Loucy (cell line): ENCODE data around the gene PPIL6.

ENCODE experiments used
- H2AFZ ChIP-seq: fragments of 200-600 bp; sonication (generic); 2 replicates; pipeline ENCODE4 v1.6.0; 2016; ENCODE audit warnings: antibody characterized with exemption, mild to moderate bottlenecking, low read length, moderate library complexity
- H3F3A ChIP-seq: fragments of 200-600 bp; 2 replicates; pipeline ENCODE4 v1.6.0; 2016; ENCODE audit warnings: antibody characterized with exemption, low read depth, mild to moderate bottlenecking
- H3K27me3 ChIP-seq: fragments of 200-600 bp; sonication (generic); 2 replicates; pipeline ENCODE4 v1.6.1; 2014; ENCODE audit warnings: low read length, mild to moderate bottlenecking; ENCODE audit not compliant: insufficient read depth, poor library complexity, severe bottlenecking
- H3K36me3 ChIP-seq: fragments of 200-600 bp; sonication (generic); 2 replicates; pipeline ENCODE4 v1.6.1; 2016; ENCODE audit warnings: low read length; ENCODE audit not compliant: insufficient read depth
- H3K4me1 ChIP-seq: fragments of 200-600 bp; sonication (generic); 2 replicates; pipeline ENCODE4 v1.5.1; 2014; ENCODE audit warnings: low read length, mild to moderate bottlenecking; ENCODE audit not compliant: insufficient read depth, poor library complexity, severe bottlenecking
- H3K4me2 ChIP-seq: fragments of 200-600 bp; sonication (generic); 2 replicates; pipeline ENCODE4 v1.6.0; 2014; ENCODE audit warnings: antibody characterized with exemption, low read length, low read depth, mild to moderate bottlenecking; ENCODE audit not compliant: poor library complexity, severe bottlenecking
- H3K4me3 ChIP-seq: fragments of 200-600 bp; sonication (generic); 2 replicates; pipeline ENCODE4 v1.5.1; 2014; ENCODE audit warnings: low read length, mild to moderate bottlenecking, mixed read lengths; ENCODE audit not compliant: poor library complexity, severe bottlenecking
- H3K79me2 ChIP-seq: fragments of 200-600 bp; sonication (generic); 2 replicates; pipeline ENCODE4 v1.6.1; 2014; ENCODE audit warnings: low read length; ENCODE audit not compliant: insufficient read depth
- H3K9ac ChIP-seq: fragments of 200-600 bp; sonication (generic); 2 replicates; pipeline ENCODE4 v1.6.0; 2014; ENCODE audit warnings: mild to moderate bottlenecking, low read depth, low read length, moderate library complexity; ENCODE audit not compliant: poor library complexity, severe bottlenecking
- H3K9me2 ChIP-seq: fragments of 200-600 bp; sonication (generic); replicated peaks from 2 replicates; pipeline ENCODE4 v1.6.1; 2016; ENCODE audit warnings: low read depth, low read length, mixed read lengths
- H3K9me3 ChIP-seq: fragments of 200-600 bp; sonication (generic); 2 replicates; pipeline ENCODE4 v1.6.1; 2014; ENCODE audit warnings: mild to moderate bottlenecking, antibody characterized with exemption, low read length, low read depth; ENCODE audit not compliant: insufficient read depth
- H4K20me1 ChIP-seq: fragments of 200-600 bp; sonication (generic); 2 replicates; pipeline ENCODE4 v1.6.0; 2014; ENCODE audit warnings: antibody characterized with exemption, low read length, mild to moderate bottlenecking; ENCODE audit not compliant: insufficient read depth, poor library complexity, severe bottlenecking
- CTCF ChIP-seq: fragments of 200-600 bp; sonication (generic); conservative IDR thresholded peaks from 2 replicates; pipeline ENCODE4 v1.5.1; 2014; ENCODE audit warnings: mild to moderate bottlenecking, antibody characterized with exemption, low read length
- EZH2phosphoT487 ChIP-seq: fragments of 200-600 bp; IDR thresholded peaks from 2 replicates; pipeline ENCODE4 v1.6.1; 2018; ENCODE audit warnings: antibody characterized with exemption, mild to moderate bottlenecking, moderate library complexity, borderline replicate concordance

Gene PPIL6

GRCh38 chr6:109362102-109362884, 78.1 kb downstream of the PPIL6 start:
- peaks cover 72% of the 10 kb centered on the region for H3K36me3 ChIP-seq
- no peaks in the 10 kb centered on the region for H3F3A ChIP-seq
- no peaks in the 10 kb centered on the region for H3K4me1 ChIP-seq
- H3K9me2 ChIP-seq, result no peaks in the 10 kb centered on the region
- no peak overlapping the region for H3K4me3 ChIP-seq
- no peak overlapping the region for H2AFZ ChIP-seq
- no peak overlapping the region for H3K9ac ChIP-seq
- H3K79me2 ChIP-seq, result peaks cover 34% of the 10 kb centered on the region
- H3K4me2 ChIP-seq, result no peak overlapping the region
- TF ChIP-seq CTCF (no peak), EZH2phosphoT487 (no peak)
- no peaks in the 10 kb centered on the region for H3K27me3 ChIP-seq
- H4K20me1 ChIP-seq, result no peaks in the 10 kb centered on the region
- H3K9me3 ChIP-seq, result peaks cover 11% of the 10 kb centered on the region

- H3K9me3 ChIP-seq, result peaks cover 11% of the 10 kb centered on the region
Observed at GRCh38 chr6:109360791-109361190, 79.6 kb downstream of the PPIL6 start.

GRCh38 chr6:109360281-109360680, 80.1 kb downstream of the PPIL6 start:
- Histone ChIP-seq H3K9me3 (peaks cover 11% of the 10 kb centered on the region), H3K4me2 (no peak overlapping the region), H3K9me2 (no peaks in the 10 kb centered on the region), H3K27me3 (no peaks in the 10 kb centered on the region), H3K4me3 (no peak overlapping the region), H3K9ac (no peak overlapping the region), H3K79me2 (peaks cover 19% of the 10 kb centered on the region), H3K36me3 (peaks cover 56% of the 10 kb centered on the region), H3K4me1 (no peaks in the 10 kb centered on the region), H2AFZ (no peak overlapping the region), H3F3A (no peaks in the 10 kb centered on the region), H4K20me1 (no peaks in the 10 kb centered on the region)
- no peak for TF ChIP-seq CTCF
- TF ChIP-seq EZH2phosphoT487, result no peak

More at GRCh38 chr6:109360791-109361190, 79.6 kb downstream of the PPIL6 start:
- Histone ChIP-seq H3K4me1 (no peaks in the 10 kb centered on the region), H3K9ac (no peak overlapping the region), H3K79me2 (peaks cover 21% of the 10 kb centered on the region), H3K27me3 (no peaks in the 10 kb centered on the region), H3F3A (no peaks in the 10 kb centered on the region), H3K4me2 (no peak overlapping the region), H4K20me1 (no peaks in the 10 kb centered on the region), H2AFZ (no peak overlapping the region), H3K4me3 (no peak overlapping the region), H3K9me2 (no peaks in the 10 kb centered on the region), H3K36me3 (peaks cover 60% of the 10 kb centered on the region)
- TF ChIP-seq CTCF, result no peak
- TF ChIP-seq EZH2phosphoT487, result no peak
